Stimulated activated CD8-positive, alpha-beta memory T cell treated with anti-CD3 and anti-CD28 coated beads, Interleukin-2, amount 100 ng/mL, for 48 hours (primary cell): ENCODE results near the gene OR3A1.
"Not testable (repeated sequence)": the region's sequence is repeated elsewhere in the genome, so short reads cannot be mapped to it uniquely, and the experiment has no call there.

ENCODE experiments used
- DNase-seq, 2 donors: peaks; one replicate each; pipeline ENCODE4 v3.0.0-alpha.2; 2020; ENCODE audit warnings: low read depth in 2 of 2

Gene OR3A1

GRCh38 chr17:3298260-3298659 is at the start of gene OR3A1:
TSS of gene OR3A1 (minus strand) at chr17:3298360. CDS start at chr17:3292582, 5,778 bp downstream.
- DNase-seq, result no peak

GRCh38 chr17:3342782-3343181 is 44.6 kb upstream of the OR3A1 start:
- not testable (repeated sequence) for DNase-seq

- DNase-seq, result no peak
Measured at GRCh38 chr17:3335876-3336275, 37.7 kb upstream of the OR3A1 start.

GRCh38 chr17:3318336-3318735 is 20.2 kb upstream of the OR3A1 start:
- DNase-seq, result no peak

GRCh38 chr17:3316836-3317235 is 18.7 kb upstream of the OR3A1 start:
- no peak for DNase-seq

- DNase-seq, result no peak
Measured at GRCh38 chr17:3308603-3309002, 10.4 kb upstream of the OR3A1 start.

GRCh38 chr17:3295632-3296031 is 2.5 kb downstream of the OR3A1 start:
- no peak for DNase-seq

- not testable (repeated sequence) for DNase-seq
Measured at GRCh38 chr17:3293548-3293947, 4.6 kb downstream of the OR3A1 start.

- no peak for DNase-seq
Measured at GRCh38 chr17:3282901-3283300, 15.3 kb downstream of the OR3A1 start.

GRCh38 chr17:3276126-3276525 is 22.0 kb downstream of the OR3A1 start:
- DNase-seq, result no peak

- DNase-seq, result no peak
Measured at GRCh38 chr17:3271072-3271848, 26.9 kb downstream of the OR3A1 start.

GRCh38 chr17:3260600-3260999 is 37.6 kb downstream of the OR3A1 start:
- no peak for DNase-seq

- DNase-seq, result no peak
Measured at GRCh38 chr17:3260163-3260562, 38.0 kb downstream of the OR3A1 start.

- DNase-seq, result no peak
Measured at GRCh38 chr17:3256575-3256974, 41.6 kb downstream of the OR3A1 start.

- DNase-seq, result not testable (repeated sequence)
Measured at GRCh38 chr17:3249013-3249412, 49.1 kb downstream of the OR3A1 start.

- not testable (repeated sequence) for DNase-seq
Measured at GRCh38 chr17:3244841-3245240, 53.3 kb downstream of the OR3A1 start.

GRCh38 chr17:3241044-3241443 is 57.1 kb downstream of the OR3A1 start:
- DNase-seq, result not testable (repeated sequence)
